LNCaP clone FGC (cell line): ENCODE data around the gene IGF2.

Experiments
- DNase-seq: peaks from one replicate; pipeline ENCODE4 v3.0.0-alpha.2; 2011; ENCODE audit warnings: low read depth
- H3K4me3 ChIP-seq: 2 replicates; pipeline ENCODE4 v1.5.1; 2011; ENCODE audit warnings: mild to moderate bottlenecking, low read depth, low read length, control low read depth
- CTCF ChIP-seq: IDR thresholded peaks from 2 replicates; pipeline ENCODE4 v1.5.1; 2012; ENCODE audit warnings: mild to moderate bottlenecking; ENCODE audit not compliant: control insufficient read depth, insufficient read depth; ENCODE audit errors: extremely low read depth

Gene IGF2

GRCh38 chr11:2153581-2154194 is 14.5 kb upstream of the IGF2 start:
- TF ChIP-seq CTCF = no peak
- no peak overlapping the region for H3K4me3 ChIP-seq
- no peak for DNase-seq

GRCh38 chr11:2151500-2152257 is 12.5 kb upstream of the IGF2 start:
- H3K4me3 ChIP-seq = no peak overlapping the region
- TF ChIP-seq CTCF = peak; percentile 92

GRCh38 chr11:2149864-2150847 is 11.0 kb upstream of the IGF2 start:
- no peak overlapping the region for H3K4me3 ChIP-seq
- TF ChIP-seq CTCF = peak; percentile 63
- no peak for DNase-seq

More at GRCh38 chr11:2151500-2152257, 12.5 kb upstream of the IGF2 start:
- DNase-seq = peak; percentile 49

GRCh38 chr11:2149460-2149859 is 10.3 kb upstream of the IGF2 start:
- H3K4me3 ChIP-seq = no peak overlapping the region
- DNase-seq = no peak
- TF ChIP-seq CTCF = no peak

GRCh38 chr11:2148595-2148994 is 9.4 kb upstream of the IGF2 start:
- TF ChIP-seq CTCF = no peak
- H3K4me3 ChIP-seq = no peak overlapping the region
- no peak for DNase-seq

GRCh38 chr11:2147391-2147790 is 8.2 kb upstream of the IGF2 start:
- no peak for TF ChIP-seq CTCF
- no peak for DNase-seq

More at GRCh38 chr11:2147391-2147790, 8.2 kb upstream of the IGF2 start:
- no peak overlapping the region for H3K4me3 ChIP-seq
